PC-3 (cell line): Measurements from ENCODE around the gene PPP1R1B. TPM values are rescaled to one million over a fixed set of nuclear protein-coding genes. Genes with fewer than 3 reads are reported as not detected.

Experiments used
- ATAC-seq: fragments of 200-7000 bp; cut with Tn5 transposase; 2 replicates; pipeline ENCODE4 v1.9.1; 2020; ENCODE audit warnings: mild to moderate bottlenecking, moderate library complexity
- BruUV-seq: library from RNA; stranded (reverse); fragments of 400-500 nt; replicated peaks from 2 replicates; lab custom pipeline; 2021; lab: Mats Ljungman, UMichigan
- CTCF ChIA-PET: fragments of 300-600 bp; sonication (Branson Sonifier 250); formaldehyde crosslinking; loops from one replicate; lab custom pipeline; 2022; ENCODE audit warnings: antibody characterized with exemption; lab: Charles Lee
- POLR2A ChIA-PET: fragments of 300-600 bp; sonication (Branson Sonifier 250); formaldehyde crosslinking; loops from one replicate; lab custom pipeline; 2022; ENCODE audit warnings: antibody characterized with exemption; ENCODE audit not compliant: unreplicated experiment; lab: Charles Lee
- DNase-seq: peaks from one replicate; pipeline ENCODE4 v3.0.0-alpha.2; 2015
- H2AFZ ChIP-seq: fragments of 300-600 bp; sonication (generic); 2 replicates; pipeline ENCODE4 v1.6.0; 2016; ENCODE audit warnings: antibody characterized with exemption, low read length
- H3F3A ChIP-seq: fragments of 300-600 bp; sonication (generic); one replicate; pipeline ENCODE4 v1.6.0; 2017; ENCODE audit warnings: antibody characterized with exemption, low read length, control low read depth, mild to moderate bottlenecking; ENCODE audit not compliant: unreplicated experiment
- H3K27ac ChIP-seq: fragments of 300-600 bp; sonication (generic); 2 replicates; pipeline ENCODE4 v1.5.1; 2016; ENCODE audit warnings: mild to moderate bottlenecking, low read length
- H3K27me3 ChIP-seq: fragments of 300-600 bp; sonication (generic); 2 replicates; pipeline ENCODE4 v1.6.1; 2016; ENCODE audit warnings: low read length, mixed read lengths
- H3K36me3 ChIP-seq: fragments of 300-600 bp; sonication (generic); 2 replicates; pipeline ENCODE4 v1.6.1; 2016; ENCODE audit warnings: low read depth, mixed run types, low read length, mixed read lengths
- H3K4me1 ChIP-seq: fragments of 300-600 bp; sonication (generic); 2 replicates; pipeline ENCODE4 v1.5.1; 2016; ENCODE audit warnings: low read length; ENCODE audit not compliant: insufficient read depth
- H3K4me2 ChIP-seq: fragments of 300-600 bp; sonication (generic); 2 replicates; pipeline ENCODE4 v1.6.0; 2016; ENCODE audit warnings: low read length
- H3K4me3 ChIP-seq: fragments of 300-600 bp; sonication (generic); 2 replicates; pipeline ENCODE4 v1.5.1; 2016; ENCODE audit warnings: mild to moderate bottlenecking, low read length, mixed read lengths
- H3K79me2 ChIP-seq: fragments of 300-600 bp; sonication (generic); 2 replicates; pipeline ENCODE4 v1.6.1; 2017; ENCODE audit warnings: low read length, mixed read lengths
- H3K9ac ChIP-seq: fragments of 300-600 bp; sonication (generic); 2 replicates; pipeline ENCODE4 v1.6.0; 2016; ENCODE audit warnings: mild to moderate bottlenecking, low read length
- H3K9me2 ChIP-seq: fragments of 300-600 bp; sonication (generic); replicated peaks from 2 replicates; pipeline ENCODE4 v1.6.1; 2016; ENCODE audit warnings: mixed run types, low read length, mixed read lengths
- H3K9me3 ChIP-seq: fragments of 300-600 bp; sonication (generic); 2 replicates; pipeline ENCODE4 v1.6.1; 2016; ENCODE audit warnings: low read length, mixed read lengths
- H4K20me1 ChIP-seq: fragments of 300-600 bp; sonication (generic); 2 replicates; pipeline ENCODE4 v1.6.1; 2016; ENCODE audit warnings: low read length, mixed read lengths
- CTCF ChIP-seq: fragments of 300-600 bp; sonication (generic); conservative IDR thresholded peaks from 2 replicates; pipeline ENCODE4 v1.5.1; 2017; ENCODE audit warnings: antibody characterized with exemption, low read depth, mild to moderate bottlenecking, low read length
- EZH2 ChIP-seq: fragments of 300-600 bp; sonication (generic); IDR thresholded peaks from one replicate; pipeline ENCODE4 v1.6.1; 2017; ENCODE audit warnings: antibody characterized with exemption, mild to moderate bottlenecking, low read length; ENCODE audit not compliant: unreplicated experiment
- EZH2phosphoT487 ChIP-seq: fragments of 300-600 bp; sonication (generic); IDR thresholded peaks from 2 replicates; pipeline ENCODE4 v1.6.1; 2018; ENCODE audit warnings: mild to moderate bottlenecking, antibody characterized with exemption, low read length, borderline replicate concordance
- intact Hi-C: fragments of 100-400 bp; cut with micrococcal nuclease; formaldehyde crosslinking; loops from 2 replicates; pipeline ENCODE4 v1.9.0; 2023
- total RNA-seq: library from RNA; depleted of rRNA; stranded (reverse); fragments of >200 nt; gene quantifications from 2 replicates; pipeline ENCODE4 v1.2.3, GENCODE V29; 2014

The PPP1R1B gene
- total RNA-seq, 1 experiment from 2014 or later: 3.1 TPM

- Histone ChIP-seq H3K9ac (no peak overlapping the region), H3K79me2 (no peaks in the 10 kb centered on the region), H3K4me3 (no peak overlapping the region), H3K36me3 (no peaks in the 10 kb centered on the region; the same call in 1 of the 2 replicates), H3F3A (no peaks in the 10 kb centered on the region), H3K27ac (no peak overlapping the region), H3K27me3 (peaks cover 13% of the 10 kb centered on the region), H3K9me2 (no peaks in the 10 kb centered on the region), H3K9me3 (no peaks in the 10 kb centered on the region), H3K4me2 (no peak overlapping the region), H2AFZ (no peak overlapping the region), H3K4me1 (no peaks in the 10 kb centered on the region), H4K20me1 (no peaks in the 10 kb centered on the region)
- no TSS peak for BruUV-seq
- no peak for ATAC-seq
- DNase-seq: no peak
- POLR2A ChIA-PET: no interaction called here
- intact Hi-C loops: loop anchor here (5.0 kb wide), 1 partner anchor 128 kb away; no protein-coding TSS in a partner anchor
- CTCF ChIA-PET: no interaction called here
- TF ChIP-seq EZH2 (no peak), EZH2phosphoT487 (no peak), CTCF (no peak)
Observed at GRCh38 chr17:39624313-39624712, 2.4 kb upstream of the PPP1R1B start.

- POLR2A ChIA-PET: no interaction called here
- ATAC-seq (no peak), DNase-seq (no peak)
- TF ChIP-seq EZH2: no peak
- no peak for TF ChIP-seq CTCF
- no peak for TF ChIP-seq EZH2phosphoT487
- H3K9ac ChIP-seq: no peak overlapping the region
- H3K79me2 ChIP-seq: no peaks in the 10 kb centered on the region
- intact Hi-C loops: no loop called here
- no peaks in the 10 kb centered on the region for H3K4me1 ChIP-seq
- H3F3A ChIP-seq: no peaks in the 10 kb centered on the region
- CTCF ChIA-PET: interaction anchor here (0.6 kb wide), 1 partner anchor 80 kb away, joined by 4 read pairs; no protein-coding TSS in a partner anchor
- BruUV-seq: no TSS peak
- no peaks in the 10 kb centered on the region for H3K9me2 ChIP-seq
- peaks cover 13% of the 10 kb centered on the region for H3K27me3 ChIP-seq
- H3K4me3 ChIP-seq: no peak overlapping the region
- H3K4me2 ChIP-seq: no peak overlapping the region
- H3K27ac ChIP-seq: no peak overlapping the region
- no peaks in the 10 kb centered on the region for H3K9me3 ChIP-seq
- no peaks in the 10 kb centered on the region; the same call in 1 of the 2 replicates for H3K36me3 ChIP-seq
- H2AFZ ChIP-seq: no peak overlapping the region
- H4K20me1 ChIP-seq: no peaks in the 10 kb centered on the region
Observed at GRCh38 chr17:39625198-39625785, 1.5 kb upstream of the PPP1R1B start.

GRCh38 chr17:39627047-39627711 is 427 bp downstream of the PPP1R1B start:
- Histone ChIP-seq H3K9me2 (no peaks in the 10 kb centered on the region), H3K4me3 (peak overlapping the region; percentile 53), H3K9ac (no peak overlapping the region), H3F3A (no peaks in the 10 kb centered on the region), H3K4me2 (peak overlapping the region; percentile 71), H3K4me1 (peaks cover 13% of the 10 kb centered on the region), H3K79me2 (no peaks in the 10 kb centered on the region), H2AFZ (peak overlapping the region; percentile 61; the same call in 1 of the 2 replicates), H3K9me3 (no peaks in the 10 kb centered on the region), H4K20me1 (no peaks in the 10 kb centered on the region), H3K27me3 (peaks cover 13% of the 10 kb centered on the region), H3K36me3 (no peaks in the 10 kb centered on the region), H3K27ac (no peak overlapping the region)
- TF ChIP-seq EZH2 (peak; percentile 34), CTCF (no peak)
- BruUV-seq: no TSS peak
- DNase-seq (no peak), ATAC-seq (no peak)
- intact Hi-C loops: no loop called here
- ChIA-PET POLR2A (no interaction called here), CTCF (interaction anchor here (0.6 to 0.7 kb wide), 2 partner anchors 80 to 127 kb away, joined by 3 to 6 read pairs; no protein-coding TSS in a partner anchor)
